GM12892 (cell line): ENCODE data around the gene DRC7.

ENCODE experiments used
- DNase-seq: peaks from one replicate; pipeline ENCODE4 v3.0.0; 2011; ENCODE audit not compliant: insufficient read length
- FAIRE-seq: peaks from 2 replicates; lab custom pipeline; 2011; peaks lifted over from hg19 to GRCh38; lab: Jason Lieb, UNC
- POLR2A ChIP-seq: IDR thresholded peaks from 2 replicates; pipeline ENCODE4 v1.6.1; 2011; ENCODE audit warnings: low read depth, low read length, control low read depth
- POLR2AphosphoS5 ChIP-seq: IDR thresholded peaks from 2 replicates; pipeline ENCODE4 v1.6.1; 2011; ENCODE audit warnings: low read depth, low read length, control low read depth
- TAF1 ChIP-seq: IDR thresholded peaks from 2 replicates; pipeline ENCODE4 v1.6.1; 2011; ENCODE audit warnings: low read depth, mild to moderate bottlenecking, control low read depth, low read length, borderline replicate concordance

The DRC7 gene

DNA sequence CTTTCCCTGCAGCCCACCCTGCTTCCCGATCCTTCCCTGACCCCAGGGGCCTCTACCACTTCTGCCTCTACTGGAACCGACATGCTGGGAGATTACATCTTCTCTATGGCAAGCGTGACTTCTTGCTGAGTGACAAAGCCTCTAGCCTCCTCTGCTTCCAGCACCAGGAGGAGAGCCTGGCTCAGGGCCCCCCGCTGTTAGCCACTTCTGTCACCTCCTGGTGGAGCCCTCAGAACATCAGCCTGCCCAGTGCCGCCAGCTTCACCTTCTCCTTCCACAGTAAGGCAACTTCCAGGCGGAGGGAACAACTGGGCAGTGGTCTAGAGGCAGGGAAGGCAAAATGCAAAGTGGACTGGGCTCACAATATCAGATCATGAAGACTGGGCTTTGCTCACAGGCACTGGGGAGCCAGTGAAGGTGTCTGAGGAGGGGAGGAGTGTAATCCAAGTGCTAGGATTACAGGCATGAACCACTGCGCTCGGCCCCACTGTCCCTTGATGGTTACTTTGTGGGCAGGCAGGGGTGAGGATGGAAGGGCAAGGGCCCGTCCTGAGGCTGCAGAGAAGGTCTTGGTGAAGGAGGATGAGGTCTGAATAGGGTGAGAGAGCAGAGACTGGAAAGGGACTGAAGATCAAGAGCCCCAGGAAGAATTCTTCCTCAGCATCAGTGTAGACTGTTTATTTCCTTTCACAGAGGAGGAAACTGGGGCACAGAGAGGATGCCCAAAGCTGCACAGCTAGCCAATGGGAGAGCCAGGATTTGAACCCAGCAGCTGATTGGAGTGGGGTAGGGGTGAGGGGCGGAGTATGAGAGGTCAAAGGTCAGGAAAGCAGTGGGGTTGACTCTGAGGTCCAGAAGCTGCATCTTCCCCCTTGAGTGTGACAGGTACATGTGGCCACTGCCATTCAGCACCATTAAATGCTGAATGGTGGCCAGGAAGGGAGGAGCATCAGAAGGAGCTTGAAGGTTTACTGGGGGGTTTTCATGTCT is 43.0 kb upstream of the DRC7 start:
- FAIRE-seq, result no peak
- TF ChIP-seq TAF1, result no peak
- TF ChIP-seq POLR2A, result no peak
- TF ChIP-seq POLR2AphosphoS5, result no peak
- DNase-seq, result no peak

DNA sequence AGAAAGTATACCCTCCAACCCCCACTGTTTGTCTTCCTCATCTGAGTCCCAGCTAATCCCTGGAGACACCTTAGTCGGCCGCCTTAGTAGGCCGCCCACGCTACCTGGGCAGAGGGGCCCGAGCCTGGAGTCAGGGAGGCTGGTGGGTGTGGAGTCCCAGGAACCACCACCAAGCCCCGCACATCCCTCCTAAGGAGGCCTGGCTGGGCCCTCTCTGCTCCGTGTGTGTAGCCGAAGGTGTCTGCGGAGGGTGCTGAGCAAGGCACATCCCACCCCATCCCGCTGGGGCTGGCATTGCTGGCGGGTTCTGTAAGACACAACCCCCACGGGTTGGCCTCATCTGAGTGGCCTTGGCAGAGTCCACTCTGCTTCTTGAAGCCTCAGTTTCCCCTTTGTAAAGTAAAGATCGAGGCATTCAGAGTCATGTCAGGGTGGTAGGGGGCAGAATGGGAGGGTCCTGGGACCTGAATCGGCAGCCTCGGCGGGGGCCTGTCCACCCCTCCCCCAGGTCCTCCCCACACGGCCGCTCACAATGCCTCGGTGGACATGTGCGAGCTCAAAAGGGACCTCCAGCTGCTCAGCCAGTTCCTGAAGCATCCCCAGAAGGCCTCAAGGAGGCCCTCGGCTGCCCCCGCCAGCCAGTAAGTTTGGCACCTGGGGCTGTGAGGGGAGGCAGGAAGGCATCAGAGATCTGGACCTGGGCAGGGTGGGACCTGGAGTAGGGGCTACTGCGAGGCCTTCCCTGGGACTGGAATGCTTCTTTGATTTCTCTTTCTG is 41.7 kb upstream of the DRC7 start:
- no peak for DNase-seq
- FAIRE-seq, result no peak
- TF ChIP-seq TAF1 (no peak), POLR2A (no peak), POLR2AphosphoS5 (no peak)

DNA sequence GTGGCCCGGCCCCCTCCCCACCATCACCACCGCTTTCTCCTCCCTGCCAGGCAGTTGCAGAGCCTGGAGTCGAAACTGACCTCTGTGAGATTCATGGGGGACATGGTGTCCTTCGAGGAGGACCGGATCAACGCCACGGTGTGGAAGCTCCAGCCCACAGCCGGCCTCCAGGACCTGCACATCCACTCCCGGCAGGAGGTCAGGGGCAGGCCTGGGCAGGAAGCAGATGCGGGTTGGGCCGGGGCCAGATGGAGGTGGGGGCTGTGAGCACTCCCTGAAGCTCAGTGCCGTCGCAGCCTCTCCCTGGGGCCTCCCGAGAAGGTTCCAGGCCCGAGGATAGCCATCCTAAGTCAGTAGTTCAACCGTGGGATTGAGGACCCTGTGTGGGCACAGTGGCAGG is 40.7 kb upstream of the DRC7 start:
- DNase-seq (no peak), FAIRE-seq (no peak)
- no peak for TF ChIP-seq POLR2A
- TF ChIP-seq POLR2AphosphoS5, result no peak
- TF ChIP-seq TAF1, result no peak

DNA sequence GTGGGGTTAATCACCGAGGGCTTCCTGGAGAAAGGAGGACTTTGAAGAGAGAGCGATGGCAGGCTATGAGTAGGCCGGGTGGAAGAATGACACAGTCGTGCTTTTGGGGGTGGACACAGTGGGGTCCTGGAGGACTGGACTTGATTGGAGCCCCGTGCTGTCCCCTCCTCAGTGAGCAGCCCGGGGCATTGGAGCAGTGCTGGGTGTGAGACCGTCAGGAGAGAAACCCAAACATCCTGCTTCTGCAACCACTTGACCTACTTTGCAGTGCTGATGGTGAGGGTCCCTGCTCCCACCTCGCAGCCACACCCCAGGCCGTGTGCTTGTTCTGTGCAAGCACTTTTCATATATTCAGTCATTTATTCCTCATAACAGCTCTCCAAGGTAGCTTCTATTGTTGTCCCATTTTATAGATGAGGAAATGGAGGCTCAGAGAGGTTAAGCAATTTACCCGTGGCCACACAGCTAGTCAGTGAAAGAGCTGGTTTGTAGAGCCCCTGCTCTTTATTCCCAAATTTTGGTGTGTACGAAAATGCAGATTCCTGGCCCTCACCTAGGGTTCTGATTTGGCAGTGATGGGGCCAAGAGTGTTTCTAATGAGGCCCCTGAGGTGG is 38.2 kb upstream of the DRC7 start:
- TF ChIP-seq POLR2A (no peak), POLR2AphosphoS5 (no peak), TAF1 (no peak)
- FAIRE-seq (no peak), DNase-seq (no peak)

DNA sequence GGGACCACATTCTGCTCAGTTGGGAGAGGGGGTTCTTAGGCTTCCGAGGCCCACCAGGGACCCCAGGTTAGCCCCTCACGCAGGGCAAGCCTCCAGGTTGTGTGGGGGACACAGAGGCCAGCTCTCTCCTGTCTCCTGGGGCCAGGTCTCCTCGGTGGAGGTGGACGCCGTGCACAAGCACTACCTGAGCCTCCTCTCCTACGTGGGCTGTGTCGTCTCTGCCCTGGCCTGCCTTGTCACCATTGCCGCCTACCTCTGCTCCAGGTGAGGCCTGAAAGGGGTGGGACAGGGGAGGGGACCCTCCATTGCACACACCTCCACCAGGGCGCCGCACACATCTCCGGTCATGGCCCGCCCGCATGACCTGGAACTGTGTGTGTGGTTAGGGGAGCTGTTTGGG is 37.4 kb upstream of the DRC7 start:
- FAIRE-seq (no peak), DNase-seq (no peak)
- TF ChIP-seq POLR2AphosphoS5 (no peak), TAF1 (no peak), POLR2A (no peak)

DNA sequence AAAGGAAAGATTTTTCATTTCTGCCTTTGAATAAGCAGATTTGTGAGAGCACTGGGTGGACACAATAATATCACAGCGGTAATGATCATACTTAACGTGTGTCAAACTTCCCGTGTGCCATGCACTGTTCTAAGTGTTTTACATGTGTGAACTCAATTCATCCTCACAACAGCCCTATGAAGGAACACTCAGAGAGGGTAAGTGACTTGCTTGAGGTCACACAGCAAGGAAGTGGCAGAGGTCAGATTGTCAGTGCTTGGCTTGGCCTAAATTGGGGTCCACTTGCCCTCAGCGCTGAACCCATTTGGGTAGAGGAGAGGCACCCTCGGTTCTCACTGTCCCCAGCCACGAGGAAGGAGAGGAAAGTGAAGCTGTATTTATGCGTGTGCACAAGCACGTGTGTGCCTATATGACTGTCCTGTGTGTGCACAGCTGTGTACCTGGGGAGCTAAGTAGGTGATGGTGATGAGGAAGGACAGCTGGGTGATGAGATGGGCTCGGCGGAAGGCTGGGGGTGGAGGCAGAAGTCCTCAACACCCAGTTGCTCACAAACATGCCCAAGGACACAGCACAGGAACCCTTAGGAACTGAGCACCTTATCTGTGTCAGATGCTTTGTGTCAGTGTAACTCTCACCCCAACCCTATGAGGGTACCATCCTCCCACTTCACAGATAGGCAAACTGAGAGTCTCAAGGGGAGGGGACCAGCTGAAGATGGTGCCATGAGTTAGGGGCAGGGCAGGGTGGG is 36.3 kb upstream of the DRC7 start:
- no peak for FAIRE-seq
- DNase-seq, result no peak
- TF ChIP-seq POLR2A, result no peak
- no peak for TF ChIP-seq POLR2AphosphoS5
- no peak for TF ChIP-seq TAF1

DNA sequence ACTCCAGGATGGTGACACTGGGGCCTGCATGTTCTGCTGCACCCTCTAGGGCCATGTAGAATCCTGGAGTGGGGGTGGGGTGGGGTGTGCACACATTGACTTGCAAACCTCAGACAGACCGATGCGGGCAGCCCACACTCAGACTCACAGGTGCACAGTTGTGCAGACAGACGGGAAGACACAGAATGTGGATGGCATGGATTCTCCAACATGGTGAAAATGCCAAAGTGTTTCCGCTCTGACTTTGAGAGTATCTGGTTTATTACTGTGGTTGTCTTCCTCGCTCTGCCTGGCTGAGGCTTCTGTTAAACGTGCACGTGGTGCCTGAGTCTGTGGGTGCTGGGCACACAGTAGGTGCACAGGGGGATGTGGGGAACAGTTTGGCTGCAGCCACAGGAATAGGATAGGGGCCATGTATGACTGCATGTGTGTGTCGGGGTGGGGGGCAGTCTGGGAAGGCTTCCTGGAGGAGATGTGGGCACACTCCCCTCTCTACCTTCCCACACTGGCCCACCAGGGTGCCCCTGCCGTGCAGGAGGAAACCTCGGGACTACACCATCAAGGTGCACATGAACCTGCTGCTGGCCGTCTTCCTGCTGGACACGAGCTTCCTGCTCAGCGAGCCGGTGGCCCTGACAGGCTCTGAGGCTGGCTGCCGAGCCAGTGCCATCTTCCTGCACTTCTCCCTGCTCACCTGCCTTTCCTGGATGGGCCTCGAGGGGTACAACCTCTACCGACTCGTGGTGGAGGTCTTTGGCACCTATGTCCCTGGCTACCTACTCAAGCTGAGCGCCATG is 35.5 kb upstream of the DRC7 start:
- TF ChIP-seq POLR2AphosphoS5 (no peak), POLR2A (no peak)
- DNase-seq, result no peak
- no peak for FAIRE-seq

DNA sequence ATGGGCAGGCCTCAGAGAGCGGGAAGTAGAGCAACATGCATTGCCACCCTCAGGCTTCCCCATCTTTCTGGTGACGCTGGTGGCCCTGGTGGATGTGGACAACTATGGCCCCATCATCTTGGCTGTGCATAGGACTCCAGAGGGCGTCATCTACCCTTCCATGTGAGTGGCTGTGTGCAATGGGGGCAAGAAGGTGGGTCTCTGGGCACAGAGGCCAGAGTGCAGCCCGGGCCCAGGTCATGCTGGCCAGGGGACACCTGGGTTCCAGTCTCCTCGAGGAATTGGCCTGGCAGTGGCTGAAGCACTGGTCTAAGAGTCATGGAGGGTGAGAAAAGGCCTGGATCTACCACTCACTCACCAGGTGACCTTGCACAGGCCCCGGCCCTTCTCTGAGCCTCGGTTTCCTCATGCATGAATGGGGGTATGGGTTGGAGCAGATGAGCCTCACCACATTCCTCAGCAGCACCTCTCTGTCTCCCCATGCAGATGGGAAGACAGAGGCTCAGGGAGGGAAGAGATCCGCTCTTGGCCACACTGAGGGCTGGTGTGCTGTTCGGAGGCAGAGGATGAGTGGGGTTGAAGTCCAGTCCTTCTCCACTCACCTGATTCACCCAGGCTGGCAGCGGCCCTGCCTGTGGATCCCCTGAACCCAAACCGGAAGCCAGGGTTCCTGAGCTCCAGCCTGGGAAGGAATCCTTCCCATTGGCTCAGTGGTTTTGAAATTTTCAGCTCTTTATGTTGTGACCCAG is 33.7 kb upstream of the DRC7 start:
- DNase-seq, result no peak
- no peak for FAIRE-seq
- no peak for TF ChIP-seq POLR2AphosphoS5
- TF ChIP-seq TAF1, result no peak
- no peak for TF ChIP-seq POLR2A

DNA sequence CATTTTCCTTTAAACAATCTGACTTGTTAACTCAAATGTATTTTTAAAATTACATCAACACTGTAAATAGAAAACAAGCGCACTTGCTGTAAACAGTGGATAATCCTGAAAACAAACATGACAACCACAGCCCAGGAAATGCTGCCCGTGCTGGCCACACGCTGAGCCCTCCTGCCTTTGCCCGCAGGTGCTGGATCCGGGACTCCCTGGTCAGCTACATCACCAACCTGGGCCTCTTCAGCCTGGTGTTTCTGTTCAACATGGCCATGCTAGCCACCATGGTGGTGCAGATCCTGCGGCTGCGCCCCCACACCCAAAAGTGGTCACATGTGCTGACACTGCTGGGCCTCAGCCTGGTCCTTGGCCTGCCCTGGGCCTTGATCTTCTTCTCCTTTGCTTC is 33.1 kb upstream of the DRC7 start:
- DNase-seq (no peak), FAIRE-seq (no peak)
- TF ChIP-seq POLR2A (no peak), TAF1 (no peak), POLR2AphosphoS5 (no peak)
